Fibroblast of mammary gland (primary cell): ENCODE measurements around the gene RBP2.

Experiments used
- DNase-seq: peaks from one replicate; pipeline ENCODE4 v3.0.0-alpha.2; 2010; ENCODE audit warnings: low read depth
- H3K4me3 ChIP-seq: 2 replicates; pipeline ENCODE4 v1.5.1; 2011; ENCODE audit warnings: low read depth, mild to moderate bottlenecking, low read length, moderate library complexity; ENCODE audit not compliant: control insufficient read depth
- TF ChIP-seq, protein P1 (sequence below): conservative IDR thresholded peaks from 2 replicates; pipeline ENCODE4 v1.5.1; 2011; ENCODE audit warnings: low read depth, low read length, inconsistent platforms; ENCODE audit not compliant: control insufficient read depth, insufficient read depth

RBP2 gene

DNA sequence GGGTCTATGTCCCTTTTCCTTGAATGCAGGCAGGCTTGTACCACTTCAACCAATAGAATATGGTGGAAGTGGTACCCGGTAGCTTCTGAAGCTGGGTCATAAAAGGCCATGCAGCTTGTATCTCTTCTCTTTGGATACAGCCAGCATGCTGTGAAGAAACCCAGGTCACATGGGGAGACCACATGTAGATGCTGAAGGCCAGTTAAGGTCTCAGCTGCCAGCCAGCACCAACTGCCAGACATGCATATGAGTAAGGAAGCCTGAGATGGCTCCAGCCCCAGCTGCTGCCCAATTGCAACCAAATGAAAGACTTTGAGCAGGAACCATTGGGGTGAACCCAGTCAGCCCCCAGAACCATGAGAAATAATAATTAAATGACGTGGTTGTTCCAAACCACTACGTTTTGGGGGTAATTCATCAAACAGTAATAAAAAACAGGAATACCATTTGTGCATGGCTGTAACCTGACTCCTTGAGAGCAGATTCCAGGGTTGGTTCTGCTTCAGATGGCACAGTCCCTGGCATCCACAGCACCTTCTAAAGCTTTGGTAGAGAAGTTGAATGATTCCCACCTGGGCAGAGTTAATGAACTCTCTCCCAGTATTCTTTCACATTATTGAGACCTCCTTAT, 3.8 kb downstream of the RBP2 start:
- DNase-seq: no peak
- H3K4me3 ChIP-seq: no peak overlapping the region
- TF ChIP-seq, protein P1, sequence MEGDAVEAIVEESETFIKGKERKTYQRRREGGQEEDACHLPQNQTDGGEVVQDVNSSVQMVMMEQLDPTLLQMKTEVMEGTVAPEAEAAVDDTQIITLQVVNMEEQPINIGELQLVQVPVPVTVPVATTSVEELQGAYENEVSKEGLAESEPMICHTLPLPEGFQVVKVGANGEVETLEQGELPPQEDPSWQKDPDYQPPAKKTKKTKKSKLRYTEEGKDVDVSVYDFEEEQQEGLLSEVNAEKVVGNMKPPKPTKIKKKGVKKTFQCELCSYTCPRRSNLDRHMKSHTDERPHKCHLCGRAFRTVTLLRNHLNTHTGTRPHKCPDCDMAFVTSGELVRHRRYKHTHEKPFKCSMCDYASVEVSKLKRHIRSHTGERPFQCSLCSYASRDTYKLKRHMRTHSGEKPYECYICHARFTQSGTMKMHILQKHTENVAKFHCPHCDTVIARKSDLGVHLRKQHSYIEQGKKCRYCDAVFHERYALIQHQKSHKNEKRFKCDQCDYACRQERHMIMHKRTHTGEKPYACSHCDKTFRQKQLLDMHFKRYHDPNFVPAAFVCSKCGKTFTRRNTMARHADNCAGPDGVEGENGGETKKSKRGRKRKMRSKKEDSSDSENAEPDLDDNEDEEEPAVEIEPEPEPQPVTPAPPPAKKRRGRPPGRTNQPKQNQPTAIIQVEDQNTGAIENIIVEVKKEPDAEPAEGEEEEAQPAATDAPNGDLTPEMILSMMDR: no peak

DNA sequence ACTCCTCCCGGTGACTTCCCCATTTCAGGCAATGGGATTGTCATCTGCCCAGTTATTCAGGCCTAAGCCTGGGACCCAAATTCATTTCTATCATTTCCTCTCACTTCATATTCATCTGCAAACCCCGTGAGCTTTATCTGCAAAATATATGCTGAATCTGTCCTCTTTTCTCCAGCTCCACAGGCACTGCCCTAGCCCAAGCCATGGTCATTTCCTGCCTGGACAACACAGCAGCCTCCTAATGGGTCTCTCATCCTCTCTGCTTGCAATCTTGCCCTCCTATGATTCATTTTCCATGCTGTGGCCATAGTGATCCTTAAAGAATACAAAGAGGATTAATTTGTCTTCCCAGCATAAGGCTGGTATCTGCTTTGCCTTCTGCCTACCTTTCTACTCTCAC, 6.1 kb downstream of the RBP2 start:
- no peak overlapping the region for H3K4me3 ChIP-seq
- TF ChIP-seq, protein P1: no peak
- no peak for DNase-seq

DNA sequence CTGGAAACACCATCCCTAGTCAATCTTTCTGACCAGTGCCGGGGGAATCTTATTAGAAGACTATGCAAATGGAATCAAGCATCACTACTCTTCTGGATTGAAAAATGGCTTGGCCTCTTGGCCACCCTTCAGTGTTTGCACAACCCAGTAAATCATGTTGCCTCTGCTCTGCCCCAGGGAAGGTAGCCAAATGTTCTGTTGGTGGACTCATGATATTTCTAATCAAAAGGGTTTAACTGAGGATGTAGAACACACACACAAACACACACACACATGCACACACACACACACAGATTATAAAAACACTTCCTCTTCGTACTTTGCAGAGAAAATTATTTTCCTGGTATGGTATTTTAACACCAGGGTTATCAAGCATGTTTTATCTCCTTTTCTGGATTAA, 7.9 kb downstream of the RBP2 start:
- no peak for DNase-seq
- TF ChIP-seq, protein P1: no peak
- H3K4me3 ChIP-seq: no peak overlapping the region

DNA sequence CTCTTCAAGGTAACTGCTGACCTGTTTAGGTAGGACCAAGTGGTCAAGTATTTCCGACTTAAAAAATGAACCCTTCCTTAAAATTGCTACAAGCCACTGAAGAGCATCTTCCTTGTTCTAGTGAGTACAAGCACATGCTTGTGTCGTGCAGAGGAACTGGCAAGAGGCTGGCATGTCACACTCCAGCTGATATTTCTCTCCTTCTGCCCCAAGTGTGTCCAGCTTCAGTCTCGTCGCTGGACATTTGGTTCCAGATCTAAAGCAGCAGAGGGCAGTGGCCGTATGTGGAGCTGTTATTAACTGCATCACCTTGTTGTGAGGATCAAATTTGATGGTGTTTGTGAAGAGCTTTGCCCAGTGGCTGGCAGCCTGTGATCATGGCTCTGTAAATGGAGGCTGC, 10.0 kb downstream of the RBP2 start:
- TF ChIP-seq, protein P1: no peak
- no peak for DNase-seq
- H3K4me3 ChIP-seq: no peak overlapping the region

DNA sequence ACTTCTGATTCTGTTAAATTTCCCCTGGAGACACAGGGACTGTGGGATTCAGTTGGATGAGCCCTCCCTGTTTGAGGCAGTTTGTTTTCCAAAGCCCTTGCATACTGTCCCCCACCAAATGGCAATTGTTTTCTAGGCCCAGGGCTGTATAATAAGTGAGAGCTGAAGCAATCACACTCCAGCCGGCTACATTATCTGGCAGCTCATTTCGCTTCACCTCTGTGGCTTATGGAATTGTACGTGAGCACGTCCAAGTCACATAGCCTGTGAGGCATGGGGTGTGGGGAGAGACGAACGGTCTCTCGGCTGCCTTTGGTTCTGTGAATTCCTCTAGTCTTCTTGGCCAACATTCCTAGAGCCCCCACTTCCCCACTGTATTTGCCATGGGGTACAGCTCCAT, 10.7 kb downstream of the RBP2 start:
- no peak for DNase-seq
- TF ChIP-seq, protein P1: no peak
- H3K4me3 ChIP-seq: no peak overlapping the region

DNA sequence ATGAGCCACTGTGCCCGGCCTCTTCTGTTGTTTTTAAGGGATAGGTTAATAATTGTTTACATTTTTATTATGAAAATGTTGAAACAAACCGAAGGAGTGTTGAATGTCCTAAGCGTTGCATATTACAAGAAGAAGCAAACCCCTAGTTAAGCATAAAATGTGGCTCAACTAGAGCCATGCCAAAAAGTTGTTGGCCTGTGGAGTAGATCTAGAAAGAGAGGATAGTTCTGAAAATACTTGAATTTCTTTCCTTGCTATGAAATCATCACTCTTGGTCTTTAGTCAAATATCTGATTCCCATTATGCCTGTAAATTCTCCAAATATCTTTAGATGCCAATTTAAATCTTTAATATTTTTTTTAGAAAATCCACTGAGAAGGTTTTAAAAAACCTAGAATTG, 12.8 kb downstream of the RBP2 start:
- no peak overlapping the region for H3K4me3 ChIP-seq
- no peak for DNase-seq
- TF ChIP-seq, protein P1: no peak

DNA sequence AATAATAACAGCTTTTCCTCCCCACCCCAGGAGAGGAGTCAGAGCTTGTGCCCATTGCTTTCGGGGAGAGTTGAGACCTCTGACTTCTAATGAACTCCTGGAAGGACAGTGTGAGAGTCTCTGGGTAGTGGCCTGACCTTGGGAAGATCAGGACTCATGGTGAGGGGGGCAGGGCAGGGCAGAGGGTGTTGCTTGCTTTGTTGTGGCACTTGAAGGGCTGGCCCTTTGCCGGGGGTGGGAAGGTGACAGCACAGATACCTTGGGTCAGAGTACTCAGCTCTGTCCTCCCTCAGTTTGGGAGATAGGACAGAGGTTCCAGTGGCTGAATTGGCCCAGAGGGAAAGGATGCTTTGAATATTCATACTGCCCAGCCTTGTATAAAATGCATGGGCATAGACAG, 15.8 kb downstream of the RBP2 start:
- no peak overlapping the region for H3K4me3 ChIP-seq
- no peak for DNase-seq
- TF ChIP-seq, protein P1: no peak
